NCI-H2081 (cell line): Measurements from ENCODE around the gene PPP1R8.

Experiments
- DNase-seq, 2 experiments: peaks; one replicate each; lab custom pipeline; 2025; lab: John Stamatoyannopoulos, UW

Gene PPP1R8

DNA sequence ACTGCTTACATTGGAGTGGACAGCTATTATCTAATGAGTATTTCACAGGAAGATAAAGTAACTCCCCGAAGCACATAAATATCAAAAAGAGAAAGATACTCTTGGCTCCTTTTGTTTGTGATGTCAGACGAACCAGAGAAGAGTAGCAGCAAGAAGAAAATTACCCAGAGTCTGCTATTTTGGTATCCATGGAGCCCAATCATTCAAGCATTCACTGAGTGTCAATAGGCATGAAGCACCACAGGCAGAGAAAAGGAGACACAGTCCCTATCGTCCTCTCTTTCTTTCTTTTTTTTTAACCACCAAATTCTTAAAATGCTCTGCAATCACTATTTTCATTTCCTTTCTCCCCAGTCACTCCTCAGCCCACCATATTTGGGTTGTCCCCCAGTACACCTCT, 63.9 kb downstream of the PPP1R8 start:
- DNase-seq, result no peak
